Progenitor cell of endocrine pancreas (in vitro differentiated cells): ENCODE data around the gene SRRM2. TPM values are rescaled to one million over a fixed set of nuclear protein-coding genes. Genes with fewer than 3 reads are reported as not detected.
A peak's percentile ranks its signal among the peaks of the same experiment; 100 is the strongest.

Experiments used
- DNase-seq: peaks from one replicate; pipeline ENCODE4 v3.0.0; 2021; ENCODE audit warnings: low spot score; ENCODE audit not compliant: unreplicated experiment
- H3K27ac Mint-ChIP-seq: 2 replicates; pipeline ENCODE4 v1.8.0; 2021; ENCODE audit warnings: mild to moderate bottlenecking, moderate library complexity, mixed read lengths
- H3K27me3 Mint-ChIP-seq: 2 replicates; pipeline ENCODE4 v1.8.0; 2021; ENCODE audit warnings: mixed read lengths
- H3K36me3 Mint-ChIP-seq: 2 replicates; pipeline ENCODE4 v1.8.0; 2022; ENCODE audit warnings: mixed read lengths; ENCODE audit not compliant: insufficient read depth
- H3K4me1 Mint-ChIP-seq: 2 replicates; pipeline ENCODE4 v1.8.0; 2021; ENCODE audit warnings: low read depth, mixed read lengths
- H3K4me3 Mint-ChIP-seq: 2 replicates; pipeline ENCODE4 v1.8.0; 2021; ENCODE audit warnings: low read depth, mild to moderate bottlenecking, moderate library complexity, mixed read lengths
- H3K9me3 Mint-ChIP-seq: 2 replicates; pipeline ENCODE4 v1.8.0; 2021; ENCODE audit warnings: low read depth, mixed read lengths
- total RNA-seq: library from RNA; stranded (reverse); gene quantifications from 2 replicates; pipeline ENCODE4 v1.2.1, GENCODE V29; 2021
- TF ChIP-seq, protein P1 (sequence below): fragments of 200-600 bp; sonication (generic); IDR thresholded peaks from one replicate; pipeline ENCODE4 v1.5.0; 2021; ENCODE audit warnings: antibody characterized with exemption, mild to moderate bottlenecking; ENCODE audit not compliant: unreplicated experiment

SRRM2 gene
- total RNA-seq, 1 donor from 2014 or later = 817 TPM

DNA sequence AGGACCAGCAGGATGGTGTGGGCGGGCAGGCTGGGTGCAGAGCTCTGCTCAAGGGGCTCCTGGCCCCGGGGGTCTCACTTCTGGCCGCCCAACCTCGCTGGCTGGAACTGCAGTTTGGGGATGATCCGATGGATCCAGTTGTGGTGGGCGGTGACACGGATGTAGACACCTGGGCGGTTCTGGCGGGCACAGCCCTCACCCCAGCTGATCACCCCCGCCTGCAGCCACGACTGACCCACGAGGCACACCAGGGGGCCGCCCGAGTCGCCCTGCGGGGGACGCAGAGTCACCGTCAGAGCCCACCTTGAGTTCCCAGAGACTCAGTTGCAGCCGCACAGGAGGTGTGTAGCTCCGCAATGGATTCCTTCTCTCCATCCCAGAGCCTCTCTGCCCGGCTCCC lies 39.9 kb upstream of the SRRM2 start:
- DNase-seq = no peak
- no peak overlapping the region for H3K4me3 Mint-ChIP-seq
- H3K4me1 Mint-ChIP-seq = no peaks in the 10 kb centered on the region
- H3K27me3 Mint-ChIP-seq = peaks cover 12% of the 10 kb centered on the region
- no peaks in the 10 kb centered on the region for H3K36me3 Mint-ChIP-seq
- TF ChIP-seq, protein P1, sequence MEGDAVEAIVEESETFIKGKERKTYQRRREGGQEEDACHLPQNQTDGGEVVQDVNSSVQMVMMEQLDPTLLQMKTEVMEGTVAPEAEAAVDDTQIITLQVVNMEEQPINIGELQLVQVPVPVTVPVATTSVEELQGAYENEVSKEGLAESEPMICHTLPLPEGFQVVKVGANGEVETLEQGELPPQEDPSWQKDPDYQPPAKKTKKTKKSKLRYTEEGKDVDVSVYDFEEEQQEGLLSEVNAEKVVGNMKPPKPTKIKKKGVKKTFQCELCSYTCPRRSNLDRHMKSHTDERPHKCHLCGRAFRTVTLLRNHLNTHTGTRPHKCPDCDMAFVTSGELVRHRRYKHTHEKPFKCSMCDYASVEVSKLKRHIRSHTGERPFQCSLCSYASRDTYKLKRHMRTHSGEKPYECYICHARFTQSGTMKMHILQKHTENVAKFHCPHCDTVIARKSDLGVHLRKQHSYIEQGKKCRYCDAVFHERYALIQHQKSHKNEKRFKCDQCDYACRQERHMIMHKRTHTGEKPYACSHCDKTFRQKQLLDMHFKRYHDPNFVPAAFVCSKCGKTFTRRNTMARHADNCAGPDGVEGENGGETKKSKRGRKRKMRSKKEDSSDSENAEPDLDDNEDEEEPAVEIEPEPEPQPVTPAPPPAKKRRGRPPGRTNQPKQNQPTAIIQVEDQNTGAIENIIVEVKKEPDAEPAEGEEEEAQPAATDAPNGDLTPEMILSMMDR = no peak
- no peak overlapping the region for H3K27ac Mint-ChIP-seq
- no peaks in the 10 kb centered on the region for H3K9me3 Mint-ChIP-seq

DNA sequence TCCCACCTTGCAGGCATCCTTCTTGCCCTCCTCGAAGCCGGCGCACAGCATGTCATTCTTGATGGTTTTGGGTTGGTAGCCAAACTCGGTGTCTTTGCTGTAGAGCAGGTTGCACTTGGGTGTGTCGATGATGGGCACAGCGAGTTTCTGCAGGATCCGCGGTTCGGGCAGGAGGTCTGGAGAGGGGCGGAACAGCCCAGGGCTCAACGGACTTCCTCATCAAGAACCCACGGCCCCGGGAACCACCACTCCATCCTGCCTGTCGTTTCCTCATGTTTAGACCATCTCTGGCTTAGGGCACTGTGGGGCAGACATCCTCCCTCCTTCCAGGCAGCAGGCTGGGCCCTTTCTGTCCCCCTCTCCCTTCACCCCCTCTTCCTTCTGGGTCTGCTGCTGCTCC lies 38.9 kb upstream of the SRRM2 start:
- TF ChIP-seq, protein P1 = no peak
- H3K27ac Mint-ChIP-seq = no peak overlapping the region
- DNase-seq = no peak
- H3K27me3 Mint-ChIP-seq = peaks cover 12% of the 10 kb centered on the region
- H3K4me3 Mint-ChIP-seq = no peak overlapping the region
- H3K9me3 Mint-ChIP-seq = no peaks in the 10 kb centered on the region
- H3K36me3 Mint-ChIP-seq = no peaks in the 10 kb centered on the region
- no peaks in the 10 kb centered on the region for H3K4me1 Mint-ChIP-seq

DNA sequence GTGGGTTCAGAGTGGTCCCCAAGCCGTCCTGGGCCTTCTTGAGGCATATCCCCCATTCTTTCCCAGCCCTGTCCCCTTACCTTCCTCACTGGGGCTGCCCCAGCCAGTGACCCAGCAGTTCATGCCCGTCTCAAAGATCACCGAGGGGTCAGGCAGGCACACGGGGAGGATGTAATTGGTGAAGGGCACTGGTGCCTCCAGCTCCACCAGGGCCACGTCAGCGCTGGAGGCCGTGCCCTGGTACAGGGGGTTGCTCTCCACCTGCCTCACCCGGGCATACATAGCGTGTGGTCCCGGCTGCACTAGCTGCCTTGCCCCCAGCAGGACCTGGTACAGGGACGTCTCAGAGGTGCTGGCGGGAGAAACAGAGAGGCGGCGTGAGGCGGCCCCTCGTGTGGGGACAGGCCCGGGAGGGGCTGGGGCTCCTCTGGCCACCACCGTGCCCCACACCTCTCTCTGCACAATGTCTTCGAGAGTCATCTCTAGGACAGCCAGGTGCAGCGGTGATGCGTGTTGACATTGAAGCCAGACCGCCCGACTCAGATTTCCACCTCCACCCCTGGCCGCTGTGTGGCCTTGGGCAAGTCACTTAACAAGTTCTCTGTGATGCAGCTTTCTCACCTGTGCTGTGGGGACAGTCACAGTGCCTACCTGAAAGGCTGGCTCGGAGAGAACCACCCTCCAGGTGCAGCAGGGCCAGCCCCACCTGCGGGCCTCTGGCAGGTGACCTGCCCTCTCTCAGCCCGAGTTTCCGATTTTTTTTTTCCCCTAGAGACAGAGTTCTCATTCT lies 38.3 kb upstream of the SRRM2 start:
- Mint-ChIP-seq H3K27me3 (peaks cover 12% of the 10 kb centered on the region), H3K4me1 (no peaks in the 10 kb centered on the region), H3K36me3 (no peaks in the 10 kb centered on the region), H3K4me3 (no peak overlapping the region), H3K9me3 (no peaks in the 10 kb centered on the region), H3K27ac (no peak overlapping the region)
- no peak for DNase-seq
- TF ChIP-seq, protein P1 = no peak

DNA sequence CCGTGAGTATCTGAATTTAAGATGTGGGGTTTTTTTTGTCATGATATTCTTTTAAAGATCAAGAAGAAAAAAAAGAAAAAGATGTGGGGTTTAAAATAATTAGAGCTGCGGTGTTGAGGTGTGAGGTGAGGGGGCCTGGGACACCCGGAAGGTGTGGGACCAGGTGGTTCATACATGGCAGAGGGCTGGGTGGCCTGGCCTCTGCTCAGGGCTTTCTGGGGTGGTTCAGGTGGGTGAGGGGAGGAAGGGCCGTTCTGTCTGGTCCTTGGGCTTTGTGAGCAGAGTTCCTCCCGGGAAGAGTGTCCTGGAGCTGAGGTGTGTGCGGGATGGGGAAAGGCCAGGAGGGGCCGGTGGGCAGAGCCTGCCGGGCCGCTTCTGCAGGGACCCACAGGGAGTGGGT lies 37.4 kb upstream of the SRRM2 start:
- H3K36me3 Mint-ChIP-seq = no peaks in the 10 kb centered on the region
- no peak overlapping the region for H3K4me3 Mint-ChIP-seq
- no peaks in the 10 kb centered on the region for H3K4me1 Mint-ChIP-seq
- no peak for DNase-seq
- H3K27ac Mint-ChIP-seq = no peak overlapping the region
- no peaks in the 10 kb centered on the region for H3K9me3 Mint-ChIP-seq
- peaks cover 12% of the 10 kb centered on the region for H3K27me3 Mint-ChIP-seq
- TF ChIP-seq, protein P1 = no peak

DNA sequence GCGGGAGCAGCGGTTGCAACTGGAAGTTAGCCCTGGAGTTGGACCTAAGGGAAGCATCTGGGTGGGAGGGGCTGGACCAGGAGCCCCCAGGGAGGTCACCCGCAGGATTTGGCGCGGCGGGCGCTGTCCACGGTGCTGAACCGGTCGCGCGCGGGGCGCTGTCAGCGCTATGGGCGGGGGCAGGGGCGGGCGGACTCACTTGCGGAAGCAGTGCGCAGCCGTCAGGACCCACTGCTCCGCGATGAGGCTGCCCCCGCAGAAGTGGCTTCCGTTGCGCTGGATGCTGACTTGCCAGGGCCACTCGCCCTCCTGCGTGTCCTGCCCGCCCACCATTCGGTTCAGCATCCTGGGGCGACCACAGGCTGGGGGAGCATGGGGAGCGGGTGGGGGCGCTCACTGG lies 36.9 kb upstream of the SRRM2 start:
- no peak overlapping the region for H3K4me3 Mint-ChIP-seq
- no peak overlapping the region for H3K27ac Mint-ChIP-seq
- no peaks in the 10 kb centered on the region for H3K4me1 Mint-ChIP-seq
- no peaks in the 10 kb centered on the region for H3K36me3 Mint-ChIP-seq
- peaks cover 12% of the 10 kb centered on the region for H3K27me3 Mint-ChIP-seq
- H3K9me3 Mint-ChIP-seq = no peaks in the 10 kb centered on the region
- TF ChIP-seq, protein P1 = no peak
- DNase-seq = peak; percentile 68
